Activated CD8-positive, alpha-beta T cell treated with anti-CD3 and anti-CD28 coated beads, Interleukin-2, amount 10 ng/mL, durations not matched to agents 7 days and 5 days (primary cell): ENCODE data around the gene TMEM109. TPM values are rescaled to one million over a fixed set of nuclear protein-coding genes. Genes with fewer than 3 reads are reported as not detected.

Source experiments
- total RNA-seq, 2 experiments: library from RNA; stranded (reverse); gene quantifications; one replicate each; pipeline ENCODE4 v1.2.3, GENCODE V29; 2021

The TMEM109 gene
- total RNA-seq, 2 experiments from 2014 or later: 136 to 139 TPM

Other genes with a start within 250 kb of the TMEM109 start
- gene MS4A8, start 214.5 kb upstream of the TMEM109 start, total RNA-seq: not detected
- not detected for gene MS4A18, start 189.4 kb upstream of the TMEM109 start, total RNA-seq
- not detected for gene MS4A15, start 157.3 kb upstream of the TMEM109 start, total RNA-seq
- gene MS4A10, start 128.8 kb upstream of the TMEM109 start, total RNA-seq: not detected
- gene CCDC86, start 72.0 kb upstream of the TMEM109 start, total RNA-seq: 10 to 100 TPM; 34.2 to 36.0 TPM
- 1 to 10 TPM; 3.3 to 3.4 TPM for gene PTGDR2, start 58.2 kb upstream of the TMEM109 start, total RNA-seq
- gene ZP1, start 46.6 kb upstream of the TMEM109 start, total RNA-seq: under 1 TPM in 1 of 2 experiments, not detected in 1; 0.34 TPM
- 100 to 1,000 TPM; 161 TPM for gene PRPF19, start 7.6 kb upstream of the TMEM109 start, total RNA-seq
- gene TMEM132A, start 10.3 kb downstream of the TMEM109 start, total RNA-seq: under 1 TPM; 0.37 to 0.47 TPM
- gene SLC15A3, start 38.0 kb downstream of the TMEM109 start, total RNA-seq: 1 to 10 TPM; 2.0 to 2.2 TPM
- gene CD6, start 57.5 kb downstream of the TMEM109 start, total RNA-seq: 100 to 1,000 TPM; 214 to 222 TPM
- 100 to 1,000 TPM; 252 to 274 TPM for gene CD5, start 188.3 kb downstream of the TMEM109 start, total RNA-seq
- gene VPS37C, start 247.3 kb downstream of the TMEM109 start, total RNA-seq: 1 to 10 TPM; 3.4 to 3.8 TPM